HG02852 (cell line): ENCODE data around the gene SLC25A33.

Source experiments
- ATAC-seq: cut with Tn5 transposase; IDR thresholded peaks from one replicate; pipeline ENCODE4 v1.9.1; 2021; ENCODE audit warnings: mild to moderate bottlenecking, moderate library complexity; ENCODE audit not compliant: unreplicated experiment

The SLC25A33 gene

DNA sequence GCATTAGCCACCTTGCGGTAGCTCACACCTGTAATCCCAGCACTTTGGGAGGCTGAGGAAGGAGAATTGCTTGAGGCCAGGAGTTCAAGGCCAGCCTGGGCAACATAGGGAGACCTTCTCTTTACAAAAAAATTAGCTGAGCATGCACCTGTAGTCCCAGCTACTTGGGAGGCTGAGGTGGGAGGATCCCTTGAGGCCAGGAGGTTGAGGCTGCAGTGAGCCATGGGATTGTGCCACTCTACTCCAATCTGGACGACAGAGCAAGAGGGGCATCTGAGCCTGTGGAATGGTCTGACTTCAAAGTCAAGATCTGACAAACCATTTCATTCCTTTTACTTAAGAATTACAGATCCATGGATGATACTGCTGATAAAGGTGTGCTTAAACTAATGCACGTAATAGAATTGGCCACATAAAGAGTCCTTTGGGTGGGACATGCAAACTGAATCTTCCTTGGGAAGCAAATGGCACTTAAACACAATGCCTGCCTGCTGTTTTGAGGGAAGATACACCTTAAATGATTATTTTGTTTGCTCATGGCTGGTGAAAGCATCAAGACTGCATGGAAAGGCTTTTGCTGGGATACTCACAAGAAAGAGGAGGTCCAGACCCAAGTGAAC, 47.0 kb downstream of the SLC25A33 start:
- ATAC-seq: no peak

- peak; percentile 65 for ATAC-seq
Measured at GRCh38 chr1:9588551-9589143, 49.4 kb downstream of the SLC25A33 start, which contains the start of gene TMEM201. TMEM201 (plus strand) TSS chr1:9588911; CDS start chr1:9588931, 20 bp downstream.

DNA sequence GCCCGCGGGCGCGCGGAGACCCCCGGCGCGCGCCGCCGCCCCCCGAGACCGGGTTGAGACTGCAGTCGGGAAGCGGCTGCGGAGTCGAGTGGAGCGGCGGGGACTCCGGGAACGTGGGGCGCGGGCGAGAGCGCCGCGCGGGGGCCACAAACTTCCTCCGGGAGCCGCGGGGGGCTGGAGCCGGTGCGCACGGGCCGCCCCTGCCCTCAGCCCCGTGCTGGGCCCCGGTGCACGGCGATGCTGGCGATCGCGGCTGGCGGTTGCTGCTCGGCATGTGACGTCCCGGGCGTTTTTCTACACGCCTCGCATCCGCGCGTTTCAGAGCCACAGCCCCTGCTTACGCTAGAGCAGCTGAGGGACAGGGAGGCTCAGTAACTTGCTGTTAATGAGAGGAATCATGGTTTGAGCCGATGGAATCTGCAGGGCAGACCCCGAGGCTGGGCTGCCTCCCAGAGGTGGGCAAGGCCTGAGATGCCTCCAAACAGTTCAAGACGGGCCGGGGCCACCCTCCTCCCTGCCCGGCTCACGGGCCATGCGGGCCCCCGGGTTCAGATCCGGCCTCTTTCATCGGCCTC, 50.0 kb downstream of the SLC25A33 start:
- ATAC-seq: peak; percentile 18

- ATAC-seq: no peak
Measured at GRCh38 chr1:9589719-9590157, 50.5 kb downstream of the SLC25A33 start.

- ATAC-seq: no peak
Measured at GRCh38 chr1:9590201-9590600, 50.9 kb downstream of the SLC25A33 start.

- no peak for ATAC-seq
Measured at GRCh38 chr1:9590945-9591668, 51.8 kb downstream of the SLC25A33 start.

DNA sequence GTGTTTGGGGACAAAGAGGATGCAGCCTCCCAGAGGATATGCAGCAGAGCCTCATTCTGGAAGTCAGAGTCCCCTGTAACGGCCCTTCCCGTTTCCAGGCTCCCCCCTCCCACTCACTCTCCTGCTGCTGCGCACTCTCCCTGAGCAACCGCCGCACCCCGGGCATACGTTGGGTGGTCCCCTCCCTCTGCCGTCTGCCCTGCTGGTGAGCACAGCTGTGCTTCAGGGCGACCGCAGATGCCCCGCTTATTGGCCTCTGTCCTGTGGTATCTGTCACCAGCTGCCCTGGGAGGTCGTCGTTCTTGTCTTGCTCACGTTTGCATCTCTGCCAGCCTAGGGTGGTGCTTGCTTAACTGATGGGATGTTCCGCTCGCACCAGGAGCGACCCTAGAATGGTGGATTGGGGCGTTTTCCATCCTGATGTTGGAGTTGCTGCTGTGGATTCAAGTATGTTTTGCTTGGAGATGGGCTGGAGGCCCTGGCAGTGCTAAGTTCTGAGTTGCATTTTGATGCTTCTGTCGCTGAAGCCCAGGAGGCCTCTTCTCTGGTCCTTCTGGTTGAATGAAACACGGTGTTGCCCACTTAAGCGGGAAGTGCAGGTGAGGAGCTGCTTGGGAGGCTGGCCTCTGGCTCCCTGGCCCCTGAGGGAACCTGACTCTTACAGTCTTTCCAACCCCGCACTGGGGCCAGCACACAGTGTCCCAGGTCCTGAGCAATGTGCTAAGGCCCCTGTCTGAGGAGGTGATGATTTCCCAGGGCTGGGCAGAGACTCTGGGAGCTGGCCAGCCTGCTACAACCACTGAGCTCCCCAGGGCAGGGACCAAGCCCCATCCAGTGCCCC, 52.6 kb downstream of the SLC25A33 start:
- no peak for ATAC-seq

GRCh38 chr1:9592510-9593075, 53.3 kb downstream of the SLC25A33 start:
- no peak for ATAC-seq

DNA sequence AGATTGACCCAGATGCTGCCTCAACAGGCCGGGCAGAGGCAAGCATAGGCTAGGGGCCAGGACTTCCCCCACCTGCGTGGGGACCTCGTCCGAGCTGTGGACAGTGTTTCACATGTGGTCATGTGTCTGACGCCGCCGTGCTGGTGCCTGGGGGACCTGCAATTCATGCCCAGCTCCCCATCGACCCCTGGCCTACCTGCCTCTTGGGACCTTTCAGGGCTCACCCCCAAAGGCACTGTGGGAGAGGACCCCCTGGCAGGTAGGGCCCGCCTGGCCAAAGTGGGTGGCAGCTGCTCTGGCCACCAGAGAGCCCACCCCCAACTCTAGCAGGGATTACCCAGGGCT, 53.9 kb downstream of the SLC25A33 start:
- no peak for ATAC-seq

- ATAC-seq: no peak
Measured at GRCh38 chr1:9593492-9594465, 54.5 kb downstream of the SLC25A33 start.

- no peak for ATAC-seq
Measured at GRCh38 chr1:9594471-9595155, 55.3 kb downstream of the SLC25A33 start.

- ATAC-seq: no peak
Measured at GRCh38 chr1:9595156-9595967, 56.1 kb downstream of the SLC25A33 start.

- ATAC-seq: no peak
Measured at GRCh38 chr1:9595968-9596340, 56.7 kb downstream of the SLC25A33 start.

DNA sequence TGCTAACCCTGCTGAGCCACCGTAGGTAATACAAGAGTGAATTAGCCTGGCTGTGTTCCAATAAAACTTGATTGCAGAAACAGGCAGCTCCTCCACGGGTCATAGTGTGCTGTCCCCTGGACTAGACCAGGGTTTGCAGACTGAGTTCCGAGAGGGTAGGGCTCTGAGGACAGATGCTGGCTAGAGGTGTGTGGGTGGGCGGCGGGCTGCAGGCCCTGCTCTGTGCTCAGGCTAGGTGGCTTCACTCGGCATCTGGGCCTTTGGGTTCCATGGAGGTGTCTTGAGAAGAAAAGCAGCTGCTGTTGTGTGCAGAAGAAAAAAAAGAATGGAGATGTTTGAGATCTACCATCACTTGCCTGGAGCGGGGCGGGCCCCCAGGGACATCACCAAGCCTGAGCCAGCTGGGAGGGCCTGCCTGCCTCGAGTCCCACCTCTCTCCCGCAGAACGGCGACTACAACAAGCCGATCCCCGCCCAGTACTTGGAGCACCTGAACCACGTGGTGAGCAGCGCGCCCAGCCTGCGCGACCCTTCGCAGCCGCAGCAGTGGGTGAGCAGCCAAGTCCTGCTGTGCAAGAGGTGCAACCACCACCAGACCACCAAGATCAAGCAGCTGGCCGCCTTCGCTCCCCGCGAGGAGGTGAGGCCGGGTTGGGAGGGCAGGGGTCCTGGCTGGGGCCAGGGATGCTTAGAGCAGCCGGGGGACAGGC, 57.3 kb downstream of the SLC25A33 start:
- no peak for ATAC-seq

- ATAC-seq: no peak
Measured at GRCh38 chr1:9597361-9598315, 58.4 kb downstream of the SLC25A33 start.

DNA sequence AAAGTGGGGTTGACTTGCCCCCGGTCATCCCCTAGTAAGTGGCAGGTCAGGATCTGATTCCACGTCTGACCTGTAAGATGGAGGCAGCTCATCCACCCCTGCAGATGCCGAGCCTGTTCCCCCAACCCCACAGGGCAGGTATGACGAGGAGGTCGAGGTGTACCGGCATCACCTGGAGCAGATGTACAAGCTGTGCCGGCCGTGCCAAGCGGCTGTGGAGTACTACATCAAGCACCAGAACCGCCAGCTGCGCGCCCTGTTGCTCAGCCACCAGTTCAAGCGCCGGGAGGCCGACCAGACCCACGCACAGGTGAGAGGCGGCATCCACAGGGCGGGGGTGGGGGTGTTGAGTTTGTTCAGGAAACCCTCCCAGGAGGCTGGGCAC, 59.0 kb downstream of the SLC25A33 start:
- ATAC-seq: no peak
